Gastrocnemius medialis (tissue), 4 donors: ENCODE results near the gene CARD11. TPM values are rescaled to one million over a fixed set of nuclear protein-coding genes. Genes with fewer than 3 reads are reported as not detected.
"Not testable (repeated sequence)": the region's sequence is repeated elsewhere in the genome, so short reads cannot be mapped to it uniquely, and the experiment has no call there.

Experiments
- ATAC-seq, 2 donors: fragments of 150-250 bp; one replicate each; pipeline ENCODE4 v1.9.1; 2016
- DNase-seq, 2 donors: peaks; one replicate each; pipeline ENCODE4 v3.0.0-alpha.2; 2019
- H3K27ac ChIP-seq, 4 donors: fragments of 200-600 bp; sonication (generic); 1 replicate in 1 of 4; 2 replicates in 3 of 4; pipeline ENCODE4 v1.5.1; 2016 to 2018; ENCODE audit warnings: mild to moderate bottlenecking in 2 of 4, moderate library complexity in 1 of 4
- H3K27me3 ChIP-seq, 3 donors: fragments of 200-600 bp; sonication (generic) in 2 of 3; 1 replicate in 1 of 3; 2 replicates in 2 of 3; pipeline versions ENCODE4 v1.5.1 to v1.6.0; 2016 to 2019; ENCODE audit warnings: mild to moderate bottlenecking in 1 of 3, moderate library complexity in 1 of 3
- H3K36me3 ChIP-seq, 2 donors: fragments of 200-600 bp; sonication (generic) in 1 of 2; one replicate each; pipeline ENCODE4 v1.5.1; 2017 to 2018
- H3K4me1 ChIP-seq, 2 donors: fragments of 200-600 bp; sonication (generic) in 1 of 2; one replicate each; pipeline ENCODE4 v1.5.1; 2016 to 2017; ENCODE audit warnings: mild to moderate bottlenecking in 2 of 2
- H3K4me3 ChIP-seq, 4 donors: fragments of 200-600 bp; sonication (generic) in 3 of 4; 1 replicate in 1 of 4; 2 replicates in 3 of 4; pipeline ENCODE4 v1.5.1; 2016 to 2019; ENCODE audit warnings: mild to moderate bottlenecking in 2 of 4
- H3K9me3 ChIP-seq, 3 donors: fragments of 200-600 bp; sonication (generic) in 2 of 3; 1 replicate in 1 of 3; 2 replicates in 2 of 3; pipeline ENCODE4 v1.5.1; 2016 to 2019
- POLR2A ChIP-seq, 2 donors: fragments of 450-650 bp; IDR thresholded peaks; one replicate each; pipeline ENCODE4 v1.6.1; 2017; ENCODE audit warnings: antibody characterized with exemption in 2 of 2, mild to moderate bottlenecking in 2 of 2, moderate library complexity in 2 of 2
- in situ Hi-C, 4 donors: fragments of 200-750 bp; cut with MboI; loops; one replicate each; pipeline versions ENCODE4 v1.15.0 to v1.8.0; 2017; ENCODE audit warnings: low sequenced_read_pairs in 4 of 4
- intact Hi-C: fragments of 100-400 bp; cut with DNase I; formaldehyde crosslinking; loops from one replicate; pipeline ENCODE4 v1.15.1; 2023; ENCODE audit warnings: low total_unique reads
- total RNA-seq, 4 donors: library from RNA; depleted of rRNA; stranded (reverse); fragments of >200 nt; gene quantifications; one replicate each; pipeline versions ENCODE4 v1.1.0 to v1.2.3, GENCODE V29; 2016
- TF ChIP-seq, protein P1 (sequence below), 5 experiments: fragments of 450-650 bp in 3 of 5; fragments of 200-600 bp in 2 of 5; sonication (generic) in 2 of 5; IDR thresholded peaks in 4 of 5; conservative IDR thresholded peaks in 1 of 5; 1 replicate in 4 of 5; 2 replicates in 1 of 5; pipeline ENCODE4 v1.5.1; 2016 to 2019; ENCODE audit warnings: antibody characterized with exemption in 5 of 5, mild to moderate bottlenecking in 3 of 5, moderate library complexity in 3 of 5

Gene CARD11
- total RNA-seq, 4 donors from 2014 or later = 0.13 TPM; not detected in 3

DNA sequence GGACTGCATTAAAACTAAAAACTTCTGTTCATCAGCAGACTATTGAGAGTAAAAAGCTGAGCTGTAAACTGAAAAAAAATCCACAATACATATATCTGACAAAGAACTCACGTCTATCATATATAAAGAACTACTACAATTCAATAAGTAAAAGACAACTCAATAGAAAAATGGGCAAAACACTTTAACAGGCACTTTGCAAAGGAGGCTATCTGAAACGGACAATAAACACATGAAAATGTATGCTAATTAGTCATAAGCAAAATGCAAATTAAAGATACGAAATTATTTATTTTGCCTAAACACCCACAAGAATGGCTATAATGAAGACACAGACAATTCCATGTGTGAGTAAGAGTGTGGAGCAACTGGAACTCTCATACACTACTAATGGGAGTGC lies 18.1 kb downstream of the CARD11 start:
- Histone ChIP-seq H3K27ac (no peak overlapping the region), H3K9me3 (no peaks in the 10 kb centered on the region), H3K36me3 (no peaks in the 10 kb centered on the region), H3K27me3 (peaks cover 0 to 3% (median 2%) of the 10 kb centered on the region in 3 donors), H3K4me3 (no peak overlapping the region), H3K4me1 (no peaks in the 10 kb centered on the region)
- intact Hi-C loops (no loop called here), in situ Hi-C loops (no loop called here)
- no peak for DNase-seq
- no peak for TF ChIP-seq POLR2A (IDR thresholded peaks at IDR 0.05)
- TF ChIP-seq, protein P1, sequence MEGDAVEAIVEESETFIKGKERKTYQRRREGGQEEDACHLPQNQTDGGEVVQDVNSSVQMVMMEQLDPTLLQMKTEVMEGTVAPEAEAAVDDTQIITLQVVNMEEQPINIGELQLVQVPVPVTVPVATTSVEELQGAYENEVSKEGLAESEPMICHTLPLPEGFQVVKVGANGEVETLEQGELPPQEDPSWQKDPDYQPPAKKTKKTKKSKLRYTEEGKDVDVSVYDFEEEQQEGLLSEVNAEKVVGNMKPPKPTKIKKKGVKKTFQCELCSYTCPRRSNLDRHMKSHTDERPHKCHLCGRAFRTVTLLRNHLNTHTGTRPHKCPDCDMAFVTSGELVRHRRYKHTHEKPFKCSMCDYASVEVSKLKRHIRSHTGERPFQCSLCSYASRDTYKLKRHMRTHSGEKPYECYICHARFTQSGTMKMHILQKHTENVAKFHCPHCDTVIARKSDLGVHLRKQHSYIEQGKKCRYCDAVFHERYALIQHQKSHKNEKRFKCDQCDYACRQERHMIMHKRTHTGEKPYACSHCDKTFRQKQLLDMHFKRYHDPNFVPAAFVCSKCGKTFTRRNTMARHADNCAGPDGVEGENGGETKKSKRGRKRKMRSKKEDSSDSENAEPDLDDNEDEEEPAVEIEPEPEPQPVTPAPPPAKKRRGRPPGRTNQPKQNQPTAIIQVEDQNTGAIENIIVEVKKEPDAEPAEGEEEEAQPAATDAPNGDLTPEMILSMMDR (IDR thresholded peaks at IDR 0.05 in 4 of 5, conservative IDR thresholded peaks at IDR 0.05 in 1 of 5) = no peak
- ATAC-seq = no peak

DNA sequence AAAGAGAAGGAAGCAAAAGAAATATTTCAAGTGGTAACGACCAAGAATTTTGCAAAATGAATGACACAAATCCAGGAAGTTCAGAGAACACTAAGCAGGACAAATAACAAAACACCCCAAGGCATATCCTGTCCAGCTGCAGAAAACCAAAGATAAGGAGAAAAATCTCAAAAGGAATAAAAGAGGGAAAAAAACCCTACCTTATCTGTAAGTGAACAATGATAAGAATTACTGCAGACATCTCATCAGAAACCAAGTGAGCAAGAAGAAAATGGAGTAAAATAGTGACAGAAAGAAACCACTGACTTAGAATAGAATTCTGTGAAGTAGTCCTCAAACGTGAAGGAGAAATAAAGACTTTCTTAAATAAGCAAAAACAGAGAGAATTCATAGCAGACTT lies 21.8 kb downstream of the CARD11 start:
- in situ Hi-C loops = no loop called here
- peaks cover 0 to 5% (median 0%) of the 10 kb centered on the region in 3 donors for H3K9me3 ChIP-seq
- ATAC-seq = no peak
- H3K27me3 ChIP-seq = no peaks in the 10 kb centered on the region
- TF ChIP-seq, protein P1 (IDR thresholded peaks at IDR 0.05 in 4 of 5, conservative IDR thresholded peaks at IDR 0.05 in 1 of 5) = no peak
- no peak for TF ChIP-seq POLR2A (IDR thresholded peaks at IDR 0.05)
- no peaks in the 10 kb centered on the region for H3K36me3 ChIP-seq
- H3K4me1 ChIP-seq = no peaks in the 10 kb centered on the region
- intact Hi-C loops = no loop called here
- H3K4me3 ChIP-seq = no peak overlapping the region
- H3K27ac ChIP-seq = no peak overlapping the region
- no peak for DNase-seq

DNA sequence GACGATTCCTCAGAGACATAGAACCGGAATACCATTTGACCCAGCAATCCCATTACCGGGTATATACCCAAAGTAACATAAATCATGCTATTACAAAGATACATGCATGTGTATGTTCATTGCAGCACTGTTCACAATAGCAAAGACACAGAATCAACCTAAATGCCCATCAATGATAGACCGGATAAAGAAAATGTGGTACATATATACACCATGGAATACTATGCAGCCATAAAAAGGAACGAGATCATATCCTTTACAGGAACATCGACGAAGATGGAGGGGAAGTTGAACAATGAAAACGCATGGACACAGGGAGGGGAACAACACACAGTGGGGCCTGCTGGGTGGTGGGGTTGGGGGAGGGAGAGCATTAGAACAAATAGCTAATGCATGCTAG lies 22.4 kb downstream of the CARD11 start:
- ATAC-seq, intact Hi-C loops, in situ Hi-C loops, DNase-seq, H3K27me3 ChIP-seq, H3K27ac ChIP-seq, H3K4me1 ChIP-seq, H3K9me3 ChIP-seq, H3K4me3 ChIP-seq, H3K36me3 ChIP-seq: not testable (repeated sequence)

DNA sequence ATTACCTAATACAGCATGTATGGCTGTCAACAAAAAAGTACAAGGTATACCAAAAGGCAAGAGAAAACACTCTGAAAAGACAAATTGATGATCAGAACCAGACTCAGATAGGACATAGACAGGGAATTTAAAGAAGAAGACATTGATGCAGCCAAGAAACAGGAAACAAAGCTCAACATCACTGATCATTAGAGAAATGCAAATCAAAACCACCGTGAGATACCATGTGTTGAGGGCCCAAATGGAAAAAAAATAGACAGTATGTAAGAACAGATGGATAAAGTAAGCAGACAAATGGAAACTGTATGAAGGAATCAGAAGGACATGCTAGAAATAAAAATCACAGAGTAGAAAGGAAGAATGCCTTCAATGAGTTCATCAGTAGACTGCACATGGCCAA lies 23.3 kb downstream of the CARD11 start:
- Histone ChIP-seq H3K36me3 (no peaks in the 10 kb centered on the region), H3K4me3 (no peak overlapping the region), H3K4me1 (no peaks in the 10 kb centered on the region), H3K27me3 (no peaks in the 10 kb centered on the region), H3K27ac (no peak overlapping the region), H3K9me3 (peaks cover 0 to 5% (median 0%) of the 10 kb centered on the region in 3 donors)
- intact Hi-C loops = no loop called here
- DNase-seq (no peak), ATAC-seq (no peak)
- in situ Hi-C loops = no loop called here
- TF ChIP-seq POLR2A (IDR thresholded peaks at IDR 0.05) = no peak
- TF ChIP-seq, protein P1 (IDR thresholded peaks at IDR 0.05 in 4 of 5, conservative IDR thresholded peaks at IDR 0.05 in 1 of 5) = no peak

DNA sequence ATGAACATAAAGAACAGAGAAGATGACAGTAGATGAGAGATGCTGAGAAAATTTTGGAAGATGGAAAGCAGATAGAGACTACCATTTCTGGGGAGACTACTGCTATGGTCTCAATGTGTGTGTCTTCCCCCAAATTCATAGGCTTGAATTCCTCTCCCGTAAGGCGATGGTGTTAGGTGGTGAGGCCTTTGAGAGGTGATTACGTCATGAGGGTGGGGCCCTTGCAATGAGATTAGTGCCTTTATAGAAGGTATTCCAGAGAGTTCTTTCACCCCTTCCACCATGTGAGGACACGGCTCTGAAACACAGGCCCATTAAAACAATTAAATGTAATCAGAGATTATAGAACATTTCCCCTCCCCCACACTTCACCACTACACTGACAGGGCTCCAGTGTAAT lies 23.9 kb downstream of the CARD11 start:
- no peak for TF ChIP-seq POLR2A (IDR thresholded peaks at IDR 0.05)
- TF ChIP-seq, protein P1 (IDR thresholded peaks at IDR 0.05 in 4 of 5, conservative IDR thresholded peaks at IDR 0.05 in 1 of 5) = no peak
- H3K4me1 ChIP-seq = no peaks in the 10 kb centered on the region
- no peak for DNase-seq
- H3K27ac ChIP-seq = no peak overlapping the region
- in situ Hi-C loops = no loop called here
- no peak for ATAC-seq
- H3K36me3 ChIP-seq = no peaks in the 10 kb centered on the region
- no peak overlapping the region for H3K4me3 ChIP-seq
- peaks cover 0 to 5% (median 0%) of the 10 kb centered on the region in 3 donors for H3K9me3 ChIP-seq
- intact Hi-C loops = no loop called here
- H3K27me3 ChIP-seq = no peaks in the 10 kb centered on the region
